Pancreas (tissue), 10 donors: Measurements from ENCODE around the gene LMF1. TPM values are rescaled to one million over a fixed set of nuclear protein-coding genes. Genes with fewer than 3 reads are reported as not detected.

Experiments used
- ATAC-seq, 4 donors: fragments of 200-7000 bp; cut with Tn5 transposase; one replicate each; pipeline versions ENCODE4 v1.8.0 to v1.9.1; 2020; ENCODE audit warnings: mild to moderate bottlenecking in 4 of 4, moderate library complexity in 4 of 4
- DNase-seq, 6 donors: peaks; one replicate each; pipeline ENCODE4 v3.0.0-alpha.2; 2020
- FAIRE-seq: peaks from 2 replicates; lab custom pipeline; 2012; peaks lifted over from hg19 to GRCh38; lab: Jason Lieb, UNC
- H3K27ac ChIP-seq, 4 donors: fragments of 200-600 bp; sonication (generic); 1 replicate in 3 of 4; 2 replicates in 1 of 4; pipeline versions ENCODE4 v1.5.0 to v1.8.0; 2020
- H3K27me3 ChIP-seq, 4 donors: fragments of 200-600 bp; one replicate each; pipeline ENCODE4 v1.8.0; 2021
- H3K36me3 ChIP-seq, 3 donors: fragments of 200-600 bp; sonication (generic) in 1 of 3; one replicate each; pipeline versions ENCODE4 v1.5.0 to v1.8.0; 2020 to 2021
- H3K4me1 ChIP-seq, 3 donors: fragments of 200-600 bp; one replicate each; pipeline ENCODE4 v1.8.0; 2021
- H3K4me3 ChIP-seq, 4 donors: fragments of 200-600 bp; sonication (generic) in 2 of 4; one replicate each; pipeline versions ENCODE4 v1.5.0 to v1.8.0; 2020 to 2021
- H3K9me3 ChIP-seq, 4 donors: fragments of 200-600 bp; one replicate each; pipeline ENCODE4 v1.8.0; 2021
- WGBS, 2 donors: extraction: QIAGEN DNeasy Blood & Tissue Kit; methylation state at CpG; one replicate each; pipeline ENCODE4 v1.1.7; 2013; 5-methylcytosine and 5-hydroxymethylcytosine counted together
- intact Hi-C, 3 donors: fragments of 100-400 bp; cut with DNase I; formaldehyde crosslinking; loops; one replicate each; pipeline versions ENCODE4 v1.11.1 to v1.14.2; 2022
- polyA plus RNA-seq, 2 donors: library from polyadenylated mRNA; stranded (reverse); fragments of 200-250 nt; gene quantifications; one replicate each; pipeline ENCODE4 v1.2.3, GENCODE V29; 2013
- total RNA-seq, 6 donors: library from RNA; stranded (reverse); fragmentation: NEBNext Ultra II Directional in 4 of 6; extraction: Animal tissue kit (Norgen Biotek cat#: 25700) in 4 of 6; gene quantifications; one replicate each; pipeline versions ENCODE4 v1.2.1 to v1.2.4, GENCODE V29; 2021 to 2023
- TF ChIP-seq, protein P1 (sequence below), 4 donors: fragments of 200-600 bp; sonication (generic) in 3 of 4; IDR thresholded peaks; one replicate each; pipeline versions ENCODE4 v1.5.0 to v1.8.0; 2021; ENCODE audit warnings: antibody characterized with exemption in 4 of 4
- donor health status: healthy with polysubstance abuse.
- donor health status: DM: no; HTN: no; CAD: no; lungs with moderate emphysema.
- donor health status: DM: no; HTN: no; CAD: no.
- donor health status: control.
- donor health status: control.
- donor health status: Bipolar disorder and iron deficiency.
- donor health status: DM: yes; HTN: yes; CAD: no.
- donor health status: DM: no; HTN: no; CAD: no.
- donor health status: DM: no; HTN: no; CAD: no.
- donor health status: DM: yes; HTN: yes; CAD: no.

Gene LMF1
- total and polyA plus RNA-seq, 8 donors: 9.3 to 64.6 (median 15.7) TPM

GRCh38 chr16:894136-894535 is 76.6 kb downstream of the LMF1 start:
- H3K9me3 ChIP-seq: no peaks in the 10 kb centered on the region
- DNase-seq (peak in 3 of 6 donors; percentile 42 to 93 (median 74)), FAIRE-seq (no peak), ATAC-seq (no peak)
- no peaks in the 10 kb centered on the region for H3K36me3 ChIP-seq
- no peaks in the 10 kb centered on the region for H3K27me3 ChIP-seq
- no peak overlapping the region for H3K4me3 ChIP-seq
- H3K4me1 ChIP-seq: no peaks in the 10 kb centered on the region
- TF ChIP-seq, protein P1, sequence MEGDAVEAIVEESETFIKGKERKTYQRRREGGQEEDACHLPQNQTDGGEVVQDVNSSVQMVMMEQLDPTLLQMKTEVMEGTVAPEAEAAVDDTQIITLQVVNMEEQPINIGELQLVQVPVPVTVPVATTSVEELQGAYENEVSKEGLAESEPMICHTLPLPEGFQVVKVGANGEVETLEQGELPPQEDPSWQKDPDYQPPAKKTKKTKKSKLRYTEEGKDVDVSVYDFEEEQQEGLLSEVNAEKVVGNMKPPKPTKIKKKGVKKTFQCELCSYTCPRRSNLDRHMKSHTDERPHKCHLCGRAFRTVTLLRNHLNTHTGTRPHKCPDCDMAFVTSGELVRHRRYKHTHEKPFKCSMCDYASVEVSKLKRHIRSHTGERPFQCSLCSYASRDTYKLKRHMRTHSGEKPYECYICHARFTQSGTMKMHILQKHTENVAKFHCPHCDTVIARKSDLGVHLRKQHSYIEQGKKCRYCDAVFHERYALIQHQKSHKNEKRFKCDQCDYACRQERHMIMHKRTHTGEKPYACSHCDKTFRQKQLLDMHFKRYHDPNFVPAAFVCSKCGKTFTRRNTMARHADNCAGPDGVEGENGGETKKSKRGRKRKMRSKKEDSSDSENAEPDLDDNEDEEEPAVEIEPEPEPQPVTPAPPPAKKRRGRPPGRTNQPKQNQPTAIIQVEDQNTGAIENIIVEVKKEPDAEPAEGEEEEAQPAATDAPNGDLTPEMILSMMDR (IDR thresholded peaks at IDR 0.05): no peak
- no peak overlapping the region for H3K27ac ChIP-seq
- 79 to 80% methylated on average over 27 of the region's 27 CpGs for WGBS, 2 donors
- intact Hi-C loops: no loop called here

DNA sequence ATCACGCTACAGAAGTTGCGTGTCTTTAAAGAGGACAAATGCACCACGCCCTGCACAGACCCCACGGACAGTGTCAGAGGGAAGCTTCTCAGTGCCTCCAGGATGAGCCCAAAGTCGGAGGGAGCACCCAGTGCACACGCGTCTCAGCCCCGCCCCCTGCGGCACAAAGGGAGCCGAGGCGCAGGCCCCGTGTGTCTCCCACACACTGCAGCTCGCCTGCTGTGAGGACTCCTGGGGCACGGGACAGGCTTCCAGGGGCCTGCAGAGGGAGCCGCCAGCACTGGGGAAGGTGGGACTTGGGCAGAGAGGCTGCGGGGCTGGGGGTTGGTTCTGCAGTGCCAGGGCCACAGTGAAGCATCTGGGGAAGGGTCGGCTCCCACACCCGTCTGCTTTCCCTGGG is 77.4 kb downstream of the LMF1 start:
- Histone ChIP-seq H3K9me3 (no peaks in the 10 kb centered on the region), H3K4me3 (no peak overlapping the region), H3K27me3 (no peaks in the 10 kb centered on the region), H3K4me1 (no peaks in the 10 kb centered on the region), H3K36me3 (no peaks in the 10 kb centered on the region), H3K27ac (no peak overlapping the region)
- DNase-seq: peak in 2 of 6 donors; percentile 9 to 55
- no peak for FAIRE-seq
- ATAC-seq: no peak
- TF ChIP-seq, protein P1 (IDR thresholded peaks at IDR 0.05): no peak
- 92 to 93% methylated on average over 18 of the region's 18 CpGs for WGBS, 2 donors
- intact Hi-C loops: no loop called here

DNA sequence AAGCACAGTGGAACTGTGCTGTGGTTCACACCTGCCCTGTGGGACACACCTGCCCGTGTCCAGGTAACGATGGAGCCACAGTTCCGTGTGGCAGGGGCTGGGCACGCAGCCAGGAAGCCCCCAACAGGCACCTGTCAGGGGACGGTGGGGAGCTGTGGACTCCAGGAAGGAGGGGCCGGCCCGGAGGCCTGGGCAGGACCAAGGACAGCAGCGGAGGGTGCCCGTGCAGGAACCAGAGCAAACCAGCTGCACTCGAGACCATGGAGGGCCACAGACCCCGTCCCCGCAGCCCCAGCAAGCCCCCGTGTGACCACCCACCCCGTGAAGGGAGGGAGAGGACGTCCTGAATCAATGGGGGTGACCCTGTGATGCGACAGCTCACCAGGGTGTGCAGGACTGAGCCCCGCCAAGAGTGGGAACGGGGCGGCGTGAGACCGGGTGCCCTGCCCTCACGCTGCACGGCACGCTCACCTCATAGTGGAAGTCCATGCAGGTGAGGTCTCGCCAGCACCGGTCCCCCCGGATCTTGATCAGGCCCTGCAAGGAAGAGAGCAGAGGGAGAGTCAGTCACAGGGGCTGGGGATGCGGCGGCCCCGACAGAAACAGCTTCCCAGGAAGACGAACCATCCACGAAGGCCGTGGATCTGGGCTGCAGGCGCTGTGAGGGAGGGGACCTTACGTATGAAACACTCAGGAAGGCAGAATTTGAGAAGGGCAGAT is 78.1 kb downstream of the LMF1 start:
- FAIRE-seq (no peak), ATAC-seq (no peak), DNase-seq (peak in 2 of 6 donors; percentile 32 to 49)
- 86 to 90% methylated on average over 35 of the region's 35 CpGs for WGBS, 2 donors
- H3K9me3 ChIP-seq: no peaks in the 10 kb centered on the region
- TF ChIP-seq, protein P1 (IDR thresholded peaks at IDR 0.05): no peak
- H3K27me3 ChIP-seq: no peaks in the 10 kb centered on the region
- no peaks in the 10 kb centered on the region for H3K36me3 ChIP-seq
- intact Hi-C loops: no loop called here
- H3K4me3 ChIP-seq: no peak overlapping the region
- H3K4me1 ChIP-seq: no peaks in the 10 kb centered on the region
- H3K27ac ChIP-seq: no peak overlapping the region

DNA sequence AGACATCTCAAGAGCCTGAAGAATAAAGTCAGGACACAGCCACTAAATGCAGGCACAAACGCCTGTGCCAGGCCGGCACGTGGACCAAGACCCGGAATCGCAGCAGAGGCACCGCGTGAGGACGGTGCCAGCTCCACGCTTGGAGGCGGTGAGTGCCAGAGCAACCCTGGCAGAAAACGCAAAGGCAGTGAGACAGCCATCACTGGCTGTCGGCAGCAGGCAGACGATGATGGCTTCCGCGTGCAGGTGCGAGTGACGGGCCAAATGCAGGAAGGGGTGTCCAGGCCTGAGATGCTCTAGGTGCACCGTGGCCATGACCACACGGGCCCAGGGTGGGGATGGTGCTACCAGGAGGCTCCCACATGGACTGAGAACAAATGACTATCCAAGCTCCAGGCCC is 78.8 kb downstream of the LMF1 start:
- DNase-seq (peak in 2 of 6 donors; percentile 18 to 62), ATAC-seq (no peak), FAIRE-seq (no peak)
- Histone ChIP-seq H3K27me3 (no peaks in the 10 kb centered on the region), H3K4me1 (no peaks in the 10 kb centered on the region), H3K27ac (no peak overlapping the region), H3K4me3 (no peak overlapping the region), H3K36me3 (no peaks in the 10 kb centered on the region), H3K9me3 (no peaks in the 10 kb centered on the region)
- TF ChIP-seq, protein P1 (IDR thresholded peaks at IDR 0.05): no peak
- whole genome bisulfite sequencing, 2 donors: 92% methylated on average over 19 of the region's 19 CpGs
- intact Hi-C loops: no loop called here

DNA sequence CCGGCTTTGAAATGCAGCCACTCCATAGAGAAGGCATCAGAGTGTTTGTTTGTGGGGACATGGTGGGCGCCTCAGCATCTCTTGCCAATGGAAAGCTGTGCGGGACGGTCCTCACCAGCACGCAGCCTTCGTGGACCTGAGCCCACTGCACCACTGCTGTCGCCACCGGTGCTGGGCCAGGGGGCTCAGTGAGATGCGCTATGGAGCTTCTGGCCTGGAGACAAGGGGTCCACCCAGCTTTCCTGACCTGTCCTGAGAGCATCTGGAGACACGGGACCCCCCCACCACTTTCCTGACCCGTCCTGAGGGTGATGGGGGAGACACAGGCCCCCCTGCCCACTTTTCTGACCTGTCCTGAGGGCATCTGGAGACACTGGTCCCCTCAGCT is 79.4 kb downstream of the LMF1 start:
- DNase-seq (no peak), FAIRE-seq (no peak), ATAC-seq (no peak)
- Histone ChIP-seq H3K36me3 (no peaks in the 10 kb centered on the region), H3K27ac (no peak overlapping the region), H3K9me3 (no peaks in the 10 kb centered on the region), H3K27me3 (no peaks in the 10 kb centered on the region), H3K4me1 (no peaks in the 10 kb centered on the region), H3K4me3 (no peak overlapping the region)
- intact Hi-C loops: no loop called here
- WGBS, 2 donors: 90 to 92% methylated on average over 11 of the region's 11 CpGs
- TF ChIP-seq, protein P1 (IDR thresholded peaks at IDR 0.05): no peak
